GM19468 (cell line): ENCODE data around the gene AGBL4.

Source experiments
- ATAC-seq: cut with Tn5 transposase; IDR thresholded peaks from one replicate; pipeline ENCODE4 v1.9.1; 2021; ENCODE audit warnings: mild to moderate bottlenecking, moderate library complexity, moderate number of reproducible peaks; ENCODE audit not compliant: unreplicated experiment; ENCODE audit errors: extremely low read depth

The AGBL4 gene

GRCh38 chr1:48645883-48646282 lies 1377.9 kb downstream of the AGBL4 start:
- no peak for ATAC-seq

DNA sequence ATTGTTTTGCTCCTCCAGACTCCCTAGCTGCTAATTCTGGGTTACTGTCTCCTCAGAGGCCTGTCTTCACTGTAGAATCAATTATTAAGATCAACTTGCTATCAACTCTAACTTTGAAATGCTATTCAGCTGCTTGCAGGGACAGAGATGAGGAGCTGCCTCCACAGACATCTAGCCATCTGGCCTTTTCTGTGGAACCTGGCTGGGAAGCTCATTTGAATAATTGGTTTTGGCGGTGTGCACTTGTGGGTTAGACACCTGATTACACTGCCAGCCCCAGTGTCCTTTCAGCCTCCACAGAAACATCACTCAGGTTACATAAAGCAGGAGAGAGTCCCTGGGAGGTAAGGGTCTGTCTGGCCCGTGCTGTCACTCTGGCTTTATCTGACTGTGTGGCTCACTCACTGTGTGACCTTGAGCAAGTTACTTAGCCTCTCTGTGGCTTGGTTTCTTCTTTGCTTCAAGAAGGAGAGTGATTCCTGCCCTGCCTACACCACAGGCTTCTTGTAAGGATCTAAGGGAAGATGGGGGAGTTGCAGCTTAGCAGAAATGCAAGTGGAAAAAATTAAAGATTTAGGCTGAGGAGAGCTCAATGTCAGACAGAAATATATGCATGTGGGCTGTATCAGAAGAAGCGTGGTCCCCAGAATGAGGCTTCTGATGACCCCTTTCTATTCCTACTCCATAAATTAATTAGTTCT lies 1378.7 kb downstream of the AGBL4 start:
- no peak for ATAC-seq

- ATAC-seq = no peak
These were observed 1379.4 kb downstream of the AGBL4 start for GRCh38 chr1:48644190-48644900.

DNA sequence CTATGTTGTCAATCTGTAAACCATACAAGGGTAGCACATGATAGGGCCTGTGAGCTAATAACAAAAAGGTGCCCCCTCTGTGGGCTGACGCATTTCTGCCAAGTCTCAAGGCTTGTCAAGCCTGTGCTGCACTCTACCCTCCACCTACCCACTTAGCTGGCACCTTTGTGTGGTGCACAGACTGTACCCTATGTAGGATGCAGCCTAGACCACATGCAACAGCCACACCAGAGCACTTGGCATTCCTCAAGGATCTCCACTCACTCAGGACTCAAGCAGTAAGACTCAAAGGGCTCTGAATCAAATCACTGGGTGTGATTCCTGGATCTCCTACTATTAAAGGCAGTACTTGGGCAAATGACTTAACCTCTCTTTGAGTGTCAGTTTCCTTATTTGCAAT lies 1380.6 kb downstream of the AGBL4 start:
- no peak for ATAC-seq

- ATAC-seq = no peak
These were observed 1382.8 kb downstream of the AGBL4 start for GRCh38 chr1:48640836-48641492.

DNA sequence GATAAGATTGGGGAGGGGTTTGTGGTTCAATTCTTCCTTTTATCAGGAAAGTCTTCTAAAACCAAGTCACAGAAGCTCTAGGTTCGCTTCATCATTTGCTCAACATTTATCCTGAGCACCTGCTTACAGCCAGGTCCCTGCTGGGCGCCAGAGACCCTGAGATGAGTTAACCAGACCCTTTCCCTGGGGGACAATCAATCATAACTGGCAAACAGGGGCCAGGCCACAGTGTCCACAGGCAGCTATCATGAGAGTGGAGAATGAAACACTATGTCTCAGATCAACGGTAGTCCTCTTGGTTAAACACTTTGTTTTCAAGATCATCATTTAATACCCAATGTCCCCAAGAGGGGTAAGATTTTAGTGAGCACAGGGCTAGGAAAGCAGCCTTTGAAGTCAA lies 1393.9 kb downstream of the AGBL4 start:
- no peak for ATAC-seq

DNA sequence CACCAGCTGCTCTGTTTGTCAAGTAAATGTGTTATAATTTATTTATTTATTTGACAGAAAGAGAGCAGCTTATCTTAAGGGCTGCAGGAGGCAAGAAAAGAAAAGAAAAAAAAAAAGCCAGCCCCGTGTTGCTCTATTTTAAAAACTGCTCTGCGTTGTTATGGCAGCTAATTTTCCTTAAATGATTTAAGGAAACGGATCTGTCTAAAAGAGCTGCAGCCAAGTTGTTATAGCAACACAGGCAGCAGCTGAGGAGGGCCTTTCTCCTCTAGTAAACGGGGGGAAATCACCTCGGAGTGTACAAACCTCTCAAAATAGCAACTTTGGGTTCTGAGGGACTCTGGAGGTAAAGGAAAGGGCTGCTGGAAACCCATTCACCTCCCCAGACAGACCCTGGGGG lies 1396.3 kb downstream of the AGBL4 start:
- no peak for ATAC-seq

GRCh38 chr1:48619539-48619938 lies 1404.2 kb downstream of the AGBL4 start:
- ATAC-seq = no peak

- ATAC-seq = no peak
These were observed 1406.5 kb downstream of the AGBL4 start for GRCh38 chr1:48617252-48617651.

DNA sequence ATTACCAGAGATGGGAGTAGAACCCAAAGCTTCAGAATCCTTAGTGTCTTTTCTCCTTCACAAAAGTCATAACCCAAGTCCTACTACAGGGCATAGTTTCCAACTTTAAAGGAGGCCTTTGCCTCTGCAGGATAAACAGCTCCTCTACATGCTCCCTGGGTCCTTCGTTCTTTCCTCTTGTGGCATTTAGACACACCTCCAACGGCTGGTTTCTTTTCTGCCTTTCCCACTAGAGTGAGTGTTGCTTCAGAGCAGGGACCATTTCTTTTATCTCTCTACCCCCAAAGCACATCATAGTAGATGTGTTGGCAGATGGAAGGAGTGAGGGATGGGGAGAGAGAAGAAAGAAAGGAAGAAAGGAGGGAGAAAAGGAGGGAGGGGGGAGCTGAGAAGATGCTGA lies 1407.0 kb downstream of the AGBL4 start:
- ATAC-seq = no peak

DNA sequence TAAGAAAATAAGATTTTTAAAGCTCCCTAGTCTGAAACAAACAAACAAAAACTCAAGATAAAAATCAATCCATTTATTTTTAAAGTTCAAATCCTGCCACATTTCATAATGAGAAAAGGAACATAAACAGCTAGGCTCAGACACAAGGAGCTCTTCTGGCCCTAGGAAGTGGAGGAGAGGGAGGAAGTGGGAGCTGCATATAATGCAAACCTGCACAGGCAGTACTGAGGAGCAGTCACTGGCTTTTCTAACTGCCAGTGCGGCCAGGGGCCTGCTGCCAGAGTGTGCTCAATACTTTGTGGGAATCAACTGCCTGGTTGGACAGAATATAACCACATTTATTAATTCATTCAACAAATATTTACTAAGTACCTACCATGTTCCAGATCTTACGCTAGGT lies 1411.9 kb downstream of the AGBL4 start:
- no peak for ATAC-seq

GRCh38 chr1:48610628-48611542 lies 1412.9 kb downstream of the AGBL4 start:
- no peak for ATAC-seq

GRCh38 chr1:48608882-48609281 lies 1414.9 kb downstream of the AGBL4 start:
- ATAC-seq = no peak

GRCh38 chr1:48603222-48603621 lies 1420.5 kb downstream of the AGBL4 start:
- ATAC-seq = no peak

- no peak for ATAC-seq
These were observed 1421.4 kb downstream of the AGBL4 start for GRCh38 chr1:48602349-48602748.

GRCh38 chr1:48600182-48600581 lies 1423.6 kb downstream of the AGBL4 start:
- ATAC-seq = no peak

DNA sequence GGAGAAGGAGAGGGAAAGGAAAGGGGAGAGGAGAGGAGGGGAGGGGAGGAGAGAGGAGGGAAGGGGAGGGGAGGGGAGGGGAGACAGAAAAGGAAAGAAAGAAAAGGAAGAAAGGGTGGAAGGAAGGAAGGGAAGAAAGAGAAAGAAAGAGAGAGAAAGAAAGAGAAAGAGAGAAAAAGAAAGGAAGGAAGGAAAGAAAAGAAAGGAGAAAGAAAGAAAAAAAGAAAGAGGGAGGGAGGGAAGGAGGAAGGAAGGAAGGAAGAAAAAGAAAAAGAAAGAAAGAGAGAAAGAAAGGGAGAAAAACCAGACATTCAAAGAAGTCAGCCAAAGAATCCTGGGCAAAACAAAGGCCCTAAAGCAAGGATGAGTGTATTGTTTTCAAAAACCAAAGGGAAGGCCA lies 1426.1 kb downstream of the AGBL4 start:
- ATAC-seq = no peak

DNA sequence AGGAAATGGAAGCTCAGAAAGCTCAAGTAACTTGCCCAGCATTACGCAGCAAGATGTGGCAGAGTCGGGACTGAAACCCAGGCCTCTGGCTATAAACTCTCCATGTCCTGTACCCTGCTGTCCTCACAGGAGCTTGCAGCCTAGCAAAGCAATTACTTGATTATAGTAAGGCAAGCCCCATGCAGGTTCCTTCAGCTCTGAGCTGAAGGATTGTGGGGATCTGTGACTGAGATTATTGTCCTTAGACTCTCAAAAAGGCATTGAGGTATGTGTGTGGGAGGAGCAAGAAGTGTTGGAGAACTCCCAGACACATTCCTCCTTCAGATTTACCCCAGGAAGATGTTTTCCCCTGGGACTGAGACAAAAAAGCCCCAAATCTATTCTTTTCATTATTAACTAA lies 1427.7 kb downstream of the AGBL4 start:
- ATAC-seq = no peak

DNA sequence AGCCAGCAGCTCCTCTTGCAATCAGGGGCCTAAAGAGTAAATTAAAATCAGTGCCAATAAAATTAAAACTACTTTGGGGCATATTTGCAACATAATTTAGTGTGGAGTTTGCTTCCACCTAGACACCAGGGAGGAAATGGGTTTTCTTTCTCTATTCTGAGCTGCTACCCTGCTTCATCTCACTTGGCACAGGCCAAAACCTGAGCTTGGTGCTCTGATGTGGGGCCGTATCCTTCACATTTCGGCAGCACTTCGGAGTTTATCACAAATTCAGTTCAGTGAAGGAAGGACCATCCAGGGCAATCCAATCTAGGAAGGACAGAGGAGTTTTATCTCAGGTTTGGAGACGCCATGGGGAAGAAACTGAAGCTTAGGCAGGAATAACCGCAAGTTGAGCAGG lies 1428.1 kb downstream of the AGBL4 start:
- no peak for ATAC-seq

DNA sequence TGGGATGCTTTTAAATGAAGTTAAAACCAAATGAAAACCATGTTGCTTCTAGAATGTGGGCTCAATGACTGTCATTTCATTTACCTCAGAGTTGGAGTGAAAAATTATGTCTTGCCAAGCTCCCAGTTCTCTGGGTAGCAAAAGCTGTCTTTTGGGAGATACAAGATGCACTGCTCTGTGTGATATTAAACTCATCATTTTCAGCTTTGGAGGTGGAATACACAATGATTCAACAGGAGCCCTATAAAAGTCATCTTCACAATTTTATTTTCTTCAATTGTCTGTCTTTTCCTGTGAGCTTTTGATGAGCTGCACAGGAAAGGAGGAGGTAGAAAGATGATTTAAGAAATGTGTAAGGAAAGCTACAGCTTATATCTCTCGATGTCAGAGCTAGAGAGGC lies 1431.4 kb downstream of the AGBL4 start:
- ATAC-seq = no peak
